Astrocyte of the cerebellum (primary cell): ENCODE data around the gene CACNA1D.

Experiments
- DNase-seq: peaks from one replicate; pipeline ENCODE4 v3.0.0-alpha.2; 2011; ENCODE audit warnings: low read depth
- H3K4me3 ChIP-seq: 2 replicates; pipeline ENCODE4 v1.5.1; 2011; ENCODE audit warnings: mild to moderate bottlenecking, low read depth, low read length, moderate library complexity
- in situ Hi-C: cut with HindIII; loops from 2 replicates; pipeline ENCODE4 v1.10.0; 2017; ENCODE audit warnings: low sequenced_read_pairs
- TF ChIP-seq, protein P1 (sequence below): IDR thresholded peaks from 2 replicates; pipeline ENCODE4 v1.5.1; 2012; ENCODE audit warnings: low read length, low read depth, moderate library complexity, mild to moderate bottlenecking; ENCODE audit errors: missing control alignments

CACNA1D gene

DNA sequence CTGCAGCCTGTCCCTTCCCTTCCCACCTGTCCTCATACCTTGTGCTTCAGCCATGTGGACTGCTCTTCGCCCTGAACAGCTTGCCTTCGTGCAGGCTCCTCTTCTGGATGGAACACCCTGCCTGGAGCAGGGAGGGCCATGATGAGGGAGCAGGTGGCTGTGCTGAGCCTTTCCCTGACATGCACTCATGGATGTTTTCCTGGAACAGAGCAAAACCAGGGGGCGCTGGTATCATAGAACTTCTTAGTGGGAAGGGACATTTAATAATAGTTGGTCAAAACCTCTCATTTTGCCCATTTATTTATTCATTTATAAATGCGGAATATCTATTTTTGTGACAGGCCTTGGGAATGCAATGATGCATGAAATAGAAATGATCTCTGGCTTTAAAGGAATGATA lies 149.3 kb downstream of the CACNA1D start:
- no peak overlapping the region for H3K4me3 ChIP-seq
- DNase-seq: no peak
- in situ Hi-C loops: no loop called here
- TF ChIP-seq, protein P1, sequence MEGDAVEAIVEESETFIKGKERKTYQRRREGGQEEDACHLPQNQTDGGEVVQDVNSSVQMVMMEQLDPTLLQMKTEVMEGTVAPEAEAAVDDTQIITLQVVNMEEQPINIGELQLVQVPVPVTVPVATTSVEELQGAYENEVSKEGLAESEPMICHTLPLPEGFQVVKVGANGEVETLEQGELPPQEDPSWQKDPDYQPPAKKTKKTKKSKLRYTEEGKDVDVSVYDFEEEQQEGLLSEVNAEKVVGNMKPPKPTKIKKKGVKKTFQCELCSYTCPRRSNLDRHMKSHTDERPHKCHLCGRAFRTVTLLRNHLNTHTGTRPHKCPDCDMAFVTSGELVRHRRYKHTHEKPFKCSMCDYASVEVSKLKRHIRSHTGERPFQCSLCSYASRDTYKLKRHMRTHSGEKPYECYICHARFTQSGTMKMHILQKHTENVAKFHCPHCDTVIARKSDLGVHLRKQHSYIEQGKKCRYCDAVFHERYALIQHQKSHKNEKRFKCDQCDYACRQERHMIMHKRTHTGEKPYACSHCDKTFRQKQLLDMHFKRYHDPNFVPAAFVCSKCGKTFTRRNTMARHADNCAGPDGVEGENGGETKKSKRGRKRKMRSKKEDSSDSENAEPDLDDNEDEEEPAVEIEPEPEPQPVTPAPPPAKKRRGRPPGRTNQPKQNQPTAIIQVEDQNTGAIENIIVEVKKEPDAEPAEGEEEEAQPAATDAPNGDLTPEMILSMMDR: no peak

GRCh38 chr3:53645754-53646153 lies 151.3 kb downstream of the CACNA1D start:
- H3K4me3 ChIP-seq: no peak overlapping the region
- TF ChIP-seq, protein P1: no peak
- no peak for DNase-seq
- in situ Hi-C loops: no loop called here

DNA sequence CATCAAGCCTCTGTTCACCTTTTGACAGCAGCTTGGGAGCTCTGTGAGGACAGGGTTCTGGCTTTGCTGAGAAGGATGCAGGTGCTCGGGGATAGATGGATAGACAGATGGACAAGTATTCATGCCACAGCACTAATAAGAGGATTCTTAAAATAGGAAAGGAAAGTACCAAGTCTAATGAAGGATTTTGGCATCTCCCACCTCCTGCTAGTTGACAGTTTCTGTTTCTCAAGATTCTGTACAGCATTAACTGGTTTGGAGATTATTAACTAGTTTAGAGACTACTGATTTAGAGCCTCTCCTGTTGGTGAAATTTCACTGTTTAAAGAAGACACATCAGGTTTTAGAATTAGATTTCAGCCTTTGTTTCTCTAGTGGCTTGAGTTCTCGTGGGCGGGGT lies 152.3 kb downstream of the CACNA1D start:
- in situ Hi-C loops: no loop called here
- TF ChIP-seq, protein P1: no peak
- no peak overlapping the region for H3K4me3 ChIP-seq
- no peak for DNase-seq

DNA sequence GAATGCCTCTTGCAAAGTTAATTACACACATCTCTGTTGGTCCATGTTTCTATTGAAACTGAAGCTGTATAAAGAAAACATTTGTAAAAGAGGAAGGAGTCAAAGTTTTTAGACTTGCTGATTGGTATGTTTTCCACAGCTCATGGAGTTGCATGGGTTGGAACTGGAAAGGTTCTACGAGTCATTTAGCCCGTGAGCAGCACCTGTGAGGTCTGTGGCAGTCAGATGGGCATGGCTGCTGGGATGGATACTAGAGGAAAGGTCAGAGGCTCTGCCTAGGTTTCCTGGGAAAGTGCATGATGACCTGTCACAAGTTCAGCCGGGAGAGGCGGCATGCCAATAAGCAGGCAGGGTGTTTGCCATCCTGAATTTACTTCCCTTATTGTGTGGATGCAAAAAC lies 155.4 kb downstream of the CACNA1D start:
- in situ Hi-C loops: no loop called here
- no peak overlapping the region for H3K4me3 ChIP-seq
- DNase-seq: no peak
- TF ChIP-seq, protein P1: no peak

GRCh38 chr3:53650424-53650823 lies 156.0 kb downstream of the CACNA1D start:
- no peak overlapping the region for H3K4me3 ChIP-seq
- in situ Hi-C loops: no loop called here
- DNase-seq: no peak
- TF ChIP-seq, protein P1: no peak

DNA sequence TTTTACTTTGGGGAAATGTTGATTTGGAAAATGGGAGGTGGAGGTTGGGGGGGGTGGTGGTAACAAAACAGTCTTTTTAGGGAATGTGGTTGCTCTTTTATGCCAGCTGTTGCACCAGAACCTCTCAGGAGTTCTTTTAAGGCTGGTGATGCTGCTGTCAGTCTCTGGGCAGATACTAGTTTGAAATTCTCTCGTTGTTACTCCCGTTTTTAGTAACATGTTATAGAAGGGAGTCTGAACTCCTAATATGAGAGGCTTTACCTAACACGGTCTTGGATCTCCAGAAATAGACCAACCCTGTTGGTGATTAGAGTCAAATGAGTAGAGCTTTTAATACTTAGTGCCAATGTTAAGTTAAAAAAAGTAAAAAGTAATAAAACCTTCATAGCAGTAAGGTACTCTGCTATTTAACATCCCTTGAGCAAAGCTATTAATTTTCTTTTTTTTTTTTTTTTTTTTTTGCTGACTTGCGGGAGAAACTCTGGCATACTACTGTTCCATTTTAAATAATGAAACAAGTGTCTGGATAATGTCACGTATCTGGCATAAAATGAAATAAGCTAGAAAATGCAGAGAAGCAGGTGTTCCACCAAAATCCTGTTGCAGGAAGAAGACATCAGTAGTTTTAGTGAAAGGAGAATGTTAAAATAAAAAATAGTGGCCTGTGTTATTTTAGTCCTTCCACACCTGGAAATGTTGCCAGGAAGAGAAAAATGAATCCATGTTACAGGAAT lies 156.7 kb downstream of the CACNA1D start:
- DNase-seq: no peak
- no peak overlapping the region for H3K4me3 ChIP-seq
- TF ChIP-seq, protein P1: no peak
- in situ Hi-C loops: no loop called here
